Measurements from ENCODE around the gene EEF1AKMT3. TPM values are rescaled to one million over a fixed set of nuclear protein-coding genes. Genes with fewer than 3 reads are reported as not detected.
A peak's percentile ranks its signal among the peaks of the same experiment; 100 is the strongest.

The EEF1AKMT3 gene
- total and polyA plus RNA-seq, 2 of the 4 experiments (the other 2 are of a cell fraction), result 3.2 to 8.1 TPM

DNA sequence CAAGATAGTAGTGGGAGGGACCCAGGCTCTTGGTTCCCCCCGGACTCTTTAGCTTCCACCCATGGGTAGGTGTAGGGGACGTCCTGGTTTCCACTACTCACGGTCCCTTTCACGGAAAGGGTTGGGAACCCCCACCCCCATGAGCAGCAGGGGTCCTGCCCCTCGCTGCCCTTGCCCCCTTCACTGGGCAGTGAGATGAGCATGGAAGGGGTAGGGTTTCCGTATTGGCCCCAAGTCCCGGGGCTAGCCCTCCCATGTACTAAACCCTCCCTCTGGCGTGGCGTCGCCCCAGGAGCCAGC, 46.6 kb upstream of the EEF1AKMT3 start:
- peak overlapping the region; percentile 74; the same call in 1 of the 2 replicates for H3K23ac ChIP-seq (ENCODE audit: low read depth, low read length)
- intact Hi-C loops (cut with micrococcal nuclease), result no loop called here
- H3K4me3 ChIP-seq (ENCODE audit: insufficient read depth, low read depth, low read length), result peak overlapping the region; percentile 70
- TF ChIP-seq FOS (IDR thresholded peaks at IDR 0.05; ENCODE audit: low read depth, low read length), result no peak
- no peak for TF ChIP-seq CEBPB (IDR thresholded peaks at IDR 0.05; ENCODE audit: low read depth, low read length)
- no peak for TF ChIP-seq MAZ (IDR thresholded peaks at IDR 0.05; ENCODE audit: borderline replicate concordance, low read depth, low read length)
- TF ChIP-seq RFX5 (IDR thresholded peaks at IDR 0.05; ENCODE audit: low read depth, low read length), result no peak
- TF ChIP-seq, protein P1, sequence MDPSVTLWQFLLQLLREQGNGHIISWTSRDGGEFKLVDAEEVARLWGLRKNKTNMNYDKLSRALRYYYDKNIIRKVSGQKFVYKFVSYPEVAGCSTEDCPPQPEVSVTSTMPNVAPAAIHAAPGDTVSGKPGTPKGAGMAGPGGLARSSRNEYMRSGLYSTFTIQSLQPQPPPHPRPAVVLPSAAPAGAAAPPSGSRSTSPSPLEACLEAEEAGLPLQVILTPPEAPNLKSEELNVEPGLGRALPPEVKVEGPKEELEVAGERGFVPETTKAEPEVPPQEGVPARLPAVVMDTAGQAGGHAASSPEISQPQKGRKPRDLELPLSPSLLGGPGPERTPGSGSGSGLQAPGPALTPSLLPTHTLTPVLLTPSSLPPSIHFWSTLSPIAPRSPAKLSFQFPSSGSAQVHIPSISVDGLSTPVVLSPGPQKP (IDR thresholded peaks at IDR 0.05; ENCODE audit: borderline replicate concordance, low read depth, low read length), result no peak
- TF ChIP-seq, protein P2, sequence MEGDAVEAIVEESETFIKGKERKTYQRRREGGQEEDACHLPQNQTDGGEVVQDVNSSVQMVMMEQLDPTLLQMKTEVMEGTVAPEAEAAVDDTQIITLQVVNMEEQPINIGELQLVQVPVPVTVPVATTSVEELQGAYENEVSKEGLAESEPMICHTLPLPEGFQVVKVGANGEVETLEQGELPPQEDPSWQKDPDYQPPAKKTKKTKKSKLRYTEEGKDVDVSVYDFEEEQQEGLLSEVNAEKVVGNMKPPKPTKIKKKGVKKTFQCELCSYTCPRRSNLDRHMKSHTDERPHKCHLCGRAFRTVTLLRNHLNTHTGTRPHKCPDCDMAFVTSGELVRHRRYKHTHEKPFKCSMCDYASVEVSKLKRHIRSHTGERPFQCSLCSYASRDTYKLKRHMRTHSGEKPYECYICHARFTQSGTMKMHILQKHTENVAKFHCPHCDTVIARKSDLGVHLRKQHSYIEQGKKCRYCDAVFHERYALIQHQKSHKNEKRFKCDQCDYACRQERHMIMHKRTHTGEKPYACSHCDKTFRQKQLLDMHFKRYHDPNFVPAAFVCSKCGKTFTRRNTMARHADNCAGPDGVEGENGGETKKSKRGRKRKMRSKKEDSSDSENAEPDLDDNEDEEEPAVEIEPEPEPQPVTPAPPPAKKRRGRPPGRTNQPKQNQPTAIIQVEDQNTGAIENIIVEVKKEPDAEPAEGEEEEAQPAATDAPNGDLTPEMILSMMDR (conservative IDR thresholded peaks at IDR 0.05; ENCODE audit: low read depth, low read length), result no peak
- TF ChIP-seq MAFK (IDR thresholded peaks at IDR 0.05; ENCODE audit: low read depth, low read length), result no peak
- no peak for TF ChIP-seq RCOR1 (IDR thresholded peaks at IDR 0.05; ENCODE audit: insufficient replicate concordance, low read length)
- no peak for TF ChIP-seq NFE2L2 (IDR thresholded peaks at IDR 0.05; ENCODE audit: low read depth, low read length)
- no peak for TF ChIP-seq RAD21 (IDR thresholded peaks at IDR 0.05; ENCODE audit: low read length)
- TF ChIP-seq BHLHE40 (IDR thresholded peaks at IDR 0.05; ENCODE audit: low read depth, low read length), result no peak
- TF ChIP-seq MXI1 (IDR thresholded peaks at IDR 0.05; ENCODE audit: borderline replicate concordance, low read depth, low read length), result no peak
- TF ChIP-seq SMC3 (IDR thresholded peaks at IDR 0.05; ENCODE audit: low read depth, low read length), result no peak
- TF ChIP-seq, protein P3, sequence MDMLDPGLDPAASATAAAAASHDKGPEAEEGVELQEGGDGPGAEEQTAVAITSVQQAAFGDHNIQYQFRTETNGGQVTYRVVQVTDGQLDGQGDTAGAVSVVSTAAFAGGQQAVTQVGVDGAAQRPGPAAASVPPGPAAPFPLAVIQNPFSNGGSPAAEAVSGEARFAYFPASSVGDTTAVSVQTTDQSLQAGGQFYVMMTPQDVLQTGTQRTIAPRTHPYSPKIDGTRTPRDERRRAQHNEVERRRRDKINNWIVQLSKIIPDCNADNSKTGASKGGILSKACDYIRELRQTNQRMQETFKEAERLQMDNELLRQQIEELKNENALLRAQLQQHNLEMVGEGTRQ (IDR thresholded peaks at IDR 0.05; ENCODE audit: low read depth, low read length), result no peak
- no peak for TF ChIP-seq POLR2A (IDR thresholded peaks at IDR 0.05; ENCODE audit: low read depth, low read length)
- peak overlapping the region; percentile 79 to 96; a peak in 3 of 4 replicates for H4K8ac ChIP-seq (ENCODE audit: low read depth in 2 of 2, low read length in 2 of 2)
- H3K4ac ChIP-seq (ENCODE audit: low read depth, low read length), result peak overlapping the region; percentile 86
- peaks cover 3% of the 10 kb centered on the region; the same call in 1 of the 2 replicates for H3K27me3 ChIP-seq (ENCODE audit: control insufficient read depth, insufficient read depth, low read length)
- H3K9me3 ChIP-seq (ENCODE audit: control insufficient read depth, insufficient read depth, low read length), result no peaks in the 10 kb centered on the region
- in situ Hi-C loops (cut with MboI; ENCODE audit: low sequenced_read_pairs), result no loop called here
- no peak overlapping the region for H3K18ac ChIP-seq (ENCODE audit: low read depth, low read length)
- DNase-seq (no peak), ATAC-seq (ENCODE audit: low read depth) (no peak)
- H2BK15ac ChIP-seq (ENCODE audit: low read depth, low read length), result no peak overlapping the region
- H2AK5ac ChIP-seq (ENCODE audit: low read depth, low read length), result peak overlapping the region; percentile 20; the same call in 1 of the 2 replicates
- peaks cover 6% of the 10 kb centered on the region; the same call in 1 of the 2 replicates for H3K9me1 ChIP-seq (ENCODE audit: insufficient read depth, low read length)
- no peak overlapping the region for H2BK5ac ChIP-seq (ENCODE audit: low read depth, low read length, poor library complexity, severe bottlenecking)
- dilution Hi-C loops (cut with HindIII; ENCODE audit: low sequenced_read_pairs, unreplicated experiment), result no loop called here
- peak overlapping the region; percentile 100 for H2AFZ ChIP-seq (replicated peaks; ENCODE audit: low read length, poor library complexity)
- peak overlapping the region; percentile 72; the same call in 1 of the 2 replicates for H3K14ac ChIP-seq (replicated peaks; ENCODE audit: low read depth, low read length)
- ChIA-PET CTCF (interaction anchor here (1.1 to 1.2 kb wide), 3 partner anchors 11 to 32 kb away, joined by 3 to 4 read pairs (median 3); partner anchors contain the start of gene OS9), POLR2A (ENCODE audit: unreplicated experiment) (interaction anchor here (1.2 kb wide), 1 partner anchor 19 kb away, joined by 5 read pairs; the partner anchor contains the start of gene TSPAN31)
- H3K79me1 ChIP-seq (ENCODE audit: low read depth in 1 of 2, low read length in 2 of 2), result peaks cover 0 to 17% of the 10 kb centered on the region in 2 experiments; a peak in 1 of 4 replicates
- peak overlapping the region; percentile 44; the same call in 1 of the 2 replicates for H2BK120ac ChIP-seq (ENCODE audit: low read depth, low read length)
- no peak overlapping the region for H2BK20ac ChIP-seq (ENCODE audit: low read depth, low read length)
- peak overlapping the region; percentile 62 for H4K5ac ChIP-seq (ENCODE audit: low read depth, low read length)
- 0 out of 2 replicates have a peak, but pooled peaks cover 4% of the 10 kb centered on the region for H3K4me1 ChIP-seq (ENCODE audit: control insufficient read depth, insufficient read depth, low read length)
- BruUV-seq (replicated peaks), result no TSS peak
- peak overlapping the region; percentile 4; the same call in 1 of the 2 replicates for H3K27ac ChIP-seq (ENCODE audit: insufficient read depth, low read length)
- peak overlapping the region; percentile 93; the same call in 1 of the 2 replicates for H3K56ac ChIP-seq (ENCODE audit: extremely low read depth, insufficient read depth, low read length)
- WGBS, 2 experiments (ENCODE audit: extremely low coverage in 2 of 2, insufficient read length in 1 of 2), result no CpG with 5 or more reads among the region's 10 CpGs
- H3K4me2 ChIP-seq (ENCODE audit: low read depth, low read length), result peak overlapping the region; percentile 79
- peaks cover 11% of the 10 kb centered on the region; the same call in 1 of the 2 replicates for H3K36me3 ChIP-seq (ENCODE audit: control insufficient read depth, insufficient read depth, low read length)
- H4K91ac ChIP-seq (ENCODE audit: insufficient read depth, low read depth, low read length), result peak overlapping the region; percentile 32; the same call in 1 of the 2 replicates
- H3K9ac ChIP-seq (ENCODE audit: low read depth, low read length), result peak overlapping the region; percentile 25; the same call in 1 of the 2 replicates
- H4K20me1 ChIP-seq (ENCODE audit: insufficient read depth, low read length), result peaks cover 9% of the 10 kb centered on the region; the same call in 1 of the 2 replicates
- peak overlapping the region; percentile 99 for H2AK9ac ChIP-seq (replicated peaks; ENCODE audit: low read depth, low read length, poor library complexity)
